D341Med (cell line): Measurements from ENCODE around the gene SLC25A42.
"Not testable (repeated sequence)": the region's sequence is repeated elsewhere in the genome, so short reads cannot be mapped to it uniquely, and the experiment has no call there.

ENCODE experiments used
- DNase-seq: peaks from one replicate; pipeline ENCODE4 v3.0.0; 2012; ENCODE audit warnings: low spot score

The SLC25A42 gene

GRCh38 chr19:19105365-19106055, 41.7 kb downstream of the SLC25A42 start:
- DNase-seq = no peak

DNA sequence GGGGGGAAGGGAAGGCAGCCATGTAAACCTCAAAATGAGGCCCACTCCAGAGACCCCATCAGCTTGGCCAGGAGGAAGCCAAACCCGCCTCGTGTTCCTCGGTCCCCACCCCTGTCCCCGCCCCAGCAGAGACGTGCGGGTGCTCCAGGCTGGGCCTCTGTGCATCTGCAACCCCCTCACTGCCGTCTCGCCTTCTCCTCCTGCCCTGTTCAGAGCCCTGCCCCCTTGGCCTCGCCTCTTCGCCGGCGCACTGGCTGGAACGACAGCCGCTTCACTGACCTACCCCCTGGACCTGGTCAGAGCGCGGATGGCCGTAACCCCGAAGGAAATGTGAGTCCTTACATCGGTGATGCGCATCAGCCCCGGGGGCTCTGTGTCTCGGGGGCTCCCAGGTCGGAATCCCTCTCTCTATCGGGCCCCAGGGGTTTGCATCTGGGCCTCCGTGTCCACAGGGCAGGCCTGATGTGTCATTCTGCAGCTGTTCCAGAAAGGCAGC, 42.3 kb downstream of the SLC25A42 start:
- no peak for DNase-seq

GRCh38 chr19:19106938-19107337, 43.1 kb downstream of the SLC25A42 start:
- DNase-seq = not testable (repeated sequence)

DNA sequence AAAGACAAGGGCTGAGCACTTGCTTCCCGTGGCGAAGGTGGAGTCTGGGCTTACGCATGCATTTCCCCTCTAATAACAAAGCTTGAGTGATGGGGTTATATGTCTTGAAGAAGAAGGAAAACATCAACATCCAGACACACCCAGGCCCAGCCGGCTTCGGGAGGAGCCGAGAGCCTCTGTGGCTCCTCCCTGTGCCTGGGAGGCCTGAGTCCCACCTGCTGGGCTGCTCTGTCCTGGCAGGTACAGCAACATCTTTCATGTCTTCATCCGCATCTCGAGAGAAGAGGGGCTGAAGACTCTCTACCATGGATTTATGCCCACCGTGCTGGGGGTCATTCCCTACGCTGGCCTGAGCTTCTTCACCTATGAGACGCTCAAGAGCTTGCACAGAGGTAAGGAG, 43.9 kb downstream of the SLC25A42 start:
- peak; percentile 19 for DNase-seq

- no peak for DNase-seq
Measured at GRCh38 chr19:19109601-19110000, 45.8 kb downstream of the SLC25A42 start.

GRCh38 chr19:19110410-19111135, 46.8 kb downstream of the SLC25A42 start:
- DNase-seq = peak; percentile 31

GRCh38 chr19:19111136-19111835, 47.5 kb downstream of the SLC25A42 start:
- no peak for DNase-seq

GRCh38 chr19:19111967-19112580, 48.3 kb downstream of the SLC25A42 start:
- DNase-seq = no peak

DNA sequence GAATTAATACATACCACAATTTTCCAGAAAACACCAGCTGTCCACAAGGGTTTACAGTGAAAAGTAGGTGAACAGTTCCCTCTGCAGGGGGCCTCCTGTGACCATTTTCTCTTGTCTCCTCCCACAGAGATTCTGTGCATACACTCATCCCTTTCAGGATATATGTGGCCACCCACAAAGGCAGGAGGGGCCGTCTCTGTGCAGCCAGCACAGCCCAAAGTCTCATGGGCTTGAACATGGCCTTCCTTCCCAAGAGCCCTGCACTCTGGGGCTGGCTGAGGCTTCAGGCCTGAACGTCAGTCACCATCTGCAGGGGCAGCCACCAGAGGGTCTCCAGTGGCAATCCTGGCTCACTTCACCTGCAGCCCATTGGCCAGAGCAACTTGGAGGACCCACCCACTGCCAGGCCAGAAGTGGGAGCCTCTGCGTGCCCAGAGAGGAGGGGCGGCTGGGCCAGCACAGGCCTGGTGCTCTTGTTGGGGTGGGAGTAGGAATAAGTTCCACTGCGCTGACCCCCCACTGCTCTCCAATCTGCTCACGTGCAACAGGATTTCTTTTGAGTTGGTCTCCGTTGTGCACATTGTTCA, 49.3 kb downstream of the SLC25A42 start:
- DNase-seq = no peak

DNA sequence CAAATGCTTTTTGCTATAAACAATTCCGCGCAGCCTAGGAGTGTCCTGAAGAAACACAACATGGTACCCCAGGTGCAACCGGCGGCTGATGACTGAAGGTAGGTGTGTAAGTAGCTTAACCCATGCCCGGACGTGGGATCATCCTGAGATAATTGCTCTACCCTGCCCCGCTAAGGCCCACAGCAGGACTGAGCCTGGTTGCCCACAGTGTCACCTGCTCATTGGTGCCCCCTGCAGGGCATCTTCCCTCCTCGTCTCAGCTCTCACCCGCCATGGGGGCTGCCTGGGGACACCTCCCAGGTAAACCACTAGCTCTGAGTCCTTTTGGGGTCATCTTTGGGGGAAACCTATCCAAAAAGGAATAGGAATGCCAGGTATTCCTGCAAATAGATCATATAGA, 52.2 kb downstream of the SLC25A42 start:
- peak; percentile 79 for DNase-seq

GRCh38 chr19:19119325-19120237, 55.8 kb downstream of the SLC25A42 start:
- no peak for DNase-seq

GRCh38 chr19:19120308-19121231, 56.8 kb downstream of the SLC25A42 start:
- DNase-seq = peak; percentile 68

GRCh38 chr19:19121371-19121770, 57.6 kb downstream of the SLC25A42 start:
- DNase-seq = no peak

DNA sequence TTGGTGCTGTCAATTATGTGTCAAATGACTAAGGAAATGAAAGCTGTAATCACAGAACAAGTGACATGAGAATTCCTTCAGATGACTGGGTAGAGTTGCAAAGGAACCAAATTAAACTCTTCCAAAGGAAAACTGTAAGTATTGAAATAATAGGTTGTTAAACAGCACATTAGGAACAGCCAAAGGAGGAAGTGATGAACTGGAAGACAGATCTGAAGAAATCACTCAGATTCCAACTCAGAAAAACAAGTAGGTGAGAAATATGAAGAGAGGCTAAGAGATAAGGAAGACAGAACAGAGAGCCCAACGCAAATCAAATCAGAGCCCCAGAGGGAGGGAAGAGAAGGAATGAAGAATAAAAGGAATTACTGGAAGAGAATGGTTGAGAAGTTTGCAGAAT, 59.1 kb downstream of the SLC25A42 start:
- DNase-seq = no peak

DNA sequence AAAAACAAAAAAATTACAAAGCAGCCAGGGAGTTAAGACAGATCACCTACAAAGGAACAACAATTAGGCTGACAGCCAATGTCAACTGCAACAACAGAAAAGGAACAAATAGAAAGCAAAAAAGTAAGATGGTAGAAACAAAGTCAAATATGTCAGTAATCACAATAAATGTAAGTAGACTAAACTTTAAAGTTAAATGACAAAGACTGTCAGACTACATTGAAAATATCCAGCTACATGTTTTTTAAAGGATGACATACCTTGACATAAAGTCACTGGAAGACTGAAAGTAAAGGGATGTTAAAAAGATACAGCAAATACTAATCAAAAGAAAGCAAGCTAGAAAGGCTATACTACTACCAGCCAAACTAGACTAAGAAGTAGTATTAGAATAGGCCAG, 59.6 kb downstream of the SLC25A42 start:
- DNase-seq = no peak

GRCh38 chr19:19126102-19126501, 62.3 kb downstream of the SLC25A42 start:
- DNase-seq = no peak

DNA sequence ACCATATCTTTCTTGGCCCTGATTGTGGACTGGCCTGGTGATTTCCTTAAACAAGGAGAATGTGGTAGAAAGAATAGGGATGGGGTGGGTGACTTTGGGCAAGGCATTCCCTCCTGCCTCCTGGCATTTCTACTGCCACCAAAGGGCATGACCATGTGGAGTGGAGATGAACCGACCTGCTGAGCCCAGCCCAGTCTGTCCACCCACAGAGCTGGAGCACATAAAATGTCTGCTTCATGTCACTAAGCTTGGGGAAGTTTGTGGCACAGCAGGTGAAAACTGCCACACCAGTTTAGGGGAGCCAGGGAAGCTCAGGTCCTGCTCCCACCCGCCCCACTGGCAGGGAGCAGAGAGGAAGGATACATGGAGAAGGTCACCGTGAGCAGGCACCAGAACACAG, 68.2 kb downstream of the SLC25A42 start:
- DNase-seq = no peak

DNA sequence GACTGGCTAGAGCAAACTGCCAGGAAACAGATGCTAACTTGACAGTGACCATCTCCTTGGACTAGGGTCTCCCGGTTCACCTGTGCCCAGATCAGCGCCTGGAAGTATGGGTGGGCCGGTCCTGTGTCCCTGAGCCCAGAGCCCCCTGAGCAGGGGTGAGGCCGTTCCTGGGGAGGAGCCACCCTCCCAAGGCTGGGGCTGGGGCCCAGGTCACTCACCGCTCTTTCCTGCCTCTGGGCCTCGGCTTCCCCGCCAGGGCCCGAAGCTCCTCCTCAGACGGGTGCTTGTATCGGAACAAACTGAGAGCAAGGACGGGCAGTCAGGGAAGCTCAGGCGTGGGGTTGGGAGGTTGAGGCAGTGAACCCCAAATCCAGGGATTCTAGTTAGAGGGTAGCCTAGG, 69.1 kb downstream of the SLC25A42 start:
- no peak for DNase-seq

DNA sequence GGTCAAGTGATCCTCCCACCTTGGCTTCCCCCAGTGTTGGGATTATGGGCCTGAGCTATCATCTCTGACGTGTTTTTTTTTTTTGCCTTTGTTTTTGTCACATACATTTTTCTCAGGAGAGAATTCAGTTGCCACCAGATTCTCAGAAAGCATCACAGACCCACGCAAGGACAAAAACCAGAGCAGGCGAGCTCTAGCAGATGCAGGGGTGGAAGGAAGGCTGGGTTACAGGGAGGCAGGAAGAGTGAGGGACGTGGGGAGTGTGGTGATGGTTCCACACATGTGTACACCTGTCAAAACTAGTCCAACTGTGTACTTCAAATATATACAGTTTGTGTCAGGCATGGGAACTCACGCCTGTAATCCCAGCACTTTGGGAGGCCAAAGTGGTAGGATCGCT, 70.2 kb downstream of the SLC25A42 start:
- DNase-seq = no peak

DNA sequence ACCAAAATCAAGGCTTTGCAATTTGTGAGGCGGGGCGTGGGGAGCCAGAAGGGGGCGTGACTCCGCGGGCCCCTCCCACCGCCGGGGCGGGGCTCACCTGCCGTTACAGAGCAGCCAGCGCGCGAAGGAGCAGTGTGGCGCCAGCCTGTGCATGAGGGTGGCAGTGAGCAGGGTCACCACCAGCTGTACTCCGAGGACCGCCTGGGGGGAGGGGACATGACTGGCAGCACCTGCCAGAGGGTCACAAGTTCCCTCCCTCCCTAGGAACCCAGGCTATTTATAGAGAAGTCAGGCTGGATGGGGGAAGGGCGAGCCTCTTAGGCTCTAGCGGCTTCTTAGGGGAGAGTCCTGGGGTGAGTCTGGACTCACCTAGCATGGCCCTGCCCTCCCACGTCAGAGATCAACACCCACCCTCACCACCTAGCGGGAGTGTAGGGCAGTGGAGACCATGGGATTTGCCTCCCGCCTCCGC, 70.9 kb downstream of the SLC25A42 start:
- DNase-seq = peak; percentile 40
